HEK293 (cell line): ENCODE data around the gene GABBR2.

Source experiments
- CTCF ChIA-PET: fragments of 350-600 bp; formaldehyde crosslinking; extraction: SDS; loops from one replicate; lab custom pipeline; 2021; ENCODE audit warnings: antibody characterized with exemption; lab: Yijun Ruan, JAX
- POLR2A ChIA-PET: fragments of 300-600 bp; formaldehyde crosslinking; extraction: SDS; loops from one replicate; lab custom pipeline; 2020; ENCODE audit warnings: antibody characterized with exemption, inconsistent platforms; lab: Yijun Ruan, JAX
- H3K27ac ChIP-seq: fragments of 200-500 bp; sonication (Bioruptor generic); 2 replicates; pipeline ENCODE4 v1.5.1; 2014; ENCODE audit warnings: low read depth, low read length, control low read depth, inconsistent platforms; ENCODE audit errors: extremely low read depth
- H3K36me3 ChIP-seq, 2 experiments: fragments of 200-500 bp in 1 of 2; sonication (Bioruptor generic) in 1 of 2; 1 replicate in 1 of 2; 2 replicates in 1 of 2; pipeline ENCODE4 v1.5.1; 2014 to 2017; ENCODE audit warnings: inconsistent platforms in 2 of 2, low read length in 2 of 2; ENCODE audit not compliant: control insufficient read depth in 2 of 2, insufficient read depth in 1 of 2
- H3K4me1 ChIP-seq: fragments of 200-500 bp; sonication (Bioruptor generic); 2 replicates; pipeline ENCODE4 v1.5.1; 2014; ENCODE audit warnings: mild to moderate bottlenecking, low read length, inconsistent platforms; ENCODE audit not compliant: control insufficient read depth, insufficient read depth
- H3K4me3 ChIP-seq: 2 replicates; pipeline ENCODE4 v1.5.1; 2011; ENCODE audit warnings: low read depth, mild to moderate bottlenecking, control low read depth, low read length, moderate library complexity
- H3K9me3 ChIP-seq: fragments of 200-500 bp; sonication (Bioruptor generic); 2 replicates; pipeline ENCODE4 v1.5.1; 2014; ENCODE audit warnings: low read depth, low read length, inconsistent platforms; ENCODE audit not compliant: control insufficient read depth, insufficient read depth
- GFI1B ChIP-seq: fragments of 450-650 bp; formaldehyde crosslinking; IDR thresholded peaks from 2 replicates; pipeline ENCODE4 v1.5.1; 2016; ENCODE audit warnings: missing biosample characterization, missing genetic modification characterization
- KLF7 ChIP-seq: fragments of 450-650 bp; formaldehyde crosslinking; IDR thresholded peaks from 2 replicates; pipeline ENCODE4 v1.5.1; 2016; ENCODE audit warnings: missing biosample characterization, missing genetic modification characterization, borderline replicate concordance
- KLF8 ChIP-seq: fragments of 450-650 bp; formaldehyde crosslinking; IDR thresholded peaks from 2 replicates; pipeline ENCODE4 v1.5.1; 2016; ENCODE audit warnings: missing biosample characterization, missing genetic modification characterization
- PRDM6 ChIP-seq: fragments of 450-650 bp; formaldehyde crosslinking; IDR thresholded peaks from 2 replicates; pipeline ENCODE4 v1.5.1; 2017; ENCODE audit warnings: missing biosample characterization, missing genetic modification characterization
- ZBTB21 ChIP-seq: fragments of 450-650 bp; formaldehyde crosslinking; IDR thresholded peaks from 2 replicates; pipeline ENCODE4 v1.5.1; 2017; ENCODE audit warnings: missing biosample characterization, missing genetic modification characterization
- ZBTB6 ChIP-seq: fragments of 450-650 bp; formaldehyde crosslinking; IDR thresholded peaks from 2 replicates; pipeline ENCODE4 v1.5.1; 2017; ENCODE audit warnings: missing biosample characterization, missing genetic modification characterization
- ZEB2 ChIP-seq: fragments of 450-650 bp; formaldehyde crosslinking; IDR thresholded peaks from 2 replicates; pipeline ENCODE4 v1.5.1; 2016; ENCODE audit warnings: missing biosample characterization, missing genetic modification characterization
- ZIC2 ChIP-seq: fragments of 450-650 bp; formaldehyde crosslinking; IDR thresholded peaks from 2 replicates; pipeline ENCODE4 v1.5.1; 2016; ENCODE audit warnings: missing biosample characterization, missing genetic modification characterization
- ZNF112 ChIP-seq: fragments of 450-650 bp; formaldehyde crosslinking; IDR thresholded peaks from 2 replicates; pipeline ENCODE4 v1.5.0; 2017; ENCODE audit warnings: missing biosample characterization, missing genetic modification characterization
- ZNF132 ChIP-seq: fragments of 450-650 bp; formaldehyde crosslinking; IDR thresholded peaks from 2 replicates; pipeline ENCODE4 v1.5.1; 2017; ENCODE audit warnings: missing biosample characterization, missing genetic modification characterization, borderline replicate concordance
- ZNF140 ChIP-seq: fragments of 450-650 bp; formaldehyde crosslinking; IDR thresholded peaks from 2 replicates; pipeline ENCODE4 v1.5.1; 2016; ENCODE audit warnings: missing biosample characterization, missing genetic modification characterization
- ZNF157 ChIP-seq: fragments of 450-650 bp; formaldehyde crosslinking; IDR thresholded peaks from 2 replicates; pipeline ENCODE4 v1.5.1; 2016; ENCODE audit warnings: missing biosample characterization, missing genetic modification characterization
- ZNF311 ChIP-seq: fragments of 450-650 bp; formaldehyde crosslinking; IDR thresholded peaks from 2 replicates; pipeline ENCODE4 v1.5.1; 2017; ENCODE audit warnings: missing biosample characterization, missing genetic modification characterization, borderline replicate concordance
- ZNF350 ChIP-seq: fragments of 450-650 bp; formaldehyde crosslinking; IDR thresholded peaks from 2 replicates; pipeline ENCODE4 v1.5.0; 2017; ENCODE audit warnings: missing biosample characterization, mild to moderate bottlenecking, missing genetic modification characterization
- ZNF37A ChIP-seq: fragments of 450-650 bp; IDR thresholded peaks from 2 replicates; pipeline ENCODE4 v1.5.1; 2018; ENCODE audit warnings: missing biosample characterization, missing genetic modification characterization
- ZNF423 ChIP-seq: fragments of 450-650 bp; formaldehyde crosslinking; IDR thresholded peaks from 2 replicates; pipeline ENCODE4 v1.5.1; 2016; ENCODE audit warnings: missing biosample characterization, missing genetic modification characterization
- ZNF449 ChIP-seq: fragments of 450-650 bp; formaldehyde crosslinking; IDR thresholded peaks from 2 replicates; pipeline ENCODE4 v1.5.1; 2017; ENCODE audit warnings: missing biosample characterization, mild to moderate bottlenecking, missing genetic modification characterization, moderate library complexity
- ZNF555 ChIP-seq: fragments of 450-650 bp; formaldehyde crosslinking; conservative IDR thresholded peaks from 2 replicates; pipeline ENCODE4 v1.5.1; 2017; ENCODE audit warnings: missing biosample characterization, mild to moderate bottlenecking, missing genetic modification characterization, inconsistent platforms
- ZNF610 ChIP-seq: fragments of 450-650 bp; formaldehyde crosslinking; IDR thresholded peaks from 2 replicates; pipeline ENCODE4 v1.5.1; 2016; ENCODE audit warnings: missing biosample characterization, missing genetic modification characterization, borderline replicate concordance
- ZNF626 ChIP-seq: fragments of 450-650 bp; sonication (Bioruptor Pico); formaldehyde crosslinking; IDR thresholded peaks from 2 replicates; pipeline ENCODE4 v1.5.1; 2018; ENCODE audit warnings: missing biosample characterization, missing genetic modification characterization, inconsistent platforms
- ZNF664 ChIP-seq: fragments of 450-650 bp; formaldehyde crosslinking; IDR thresholded peaks from 2 replicates; pipeline ENCODE4 v1.5.1; 2016; ENCODE audit warnings: missing biosample characterization, missing genetic modification characterization
- ZNF777 ChIP-seq: fragments of 450-650 bp; formaldehyde crosslinking; IDR thresholded peaks from 2 replicates; pipeline ENCODE4 v1.5.1; 2017; ENCODE audit warnings: missing biosample characterization, missing genetic modification characterization, borderline replicate concordance
- ZNF792 ChIP-seq: fragments of 450-650 bp; formaldehyde crosslinking; IDR thresholded peaks from 2 replicates; pipeline ENCODE4 v1.5.1; 2016; ENCODE audit warnings: missing biosample characterization, missing genetic modification characterization

Gene GABBR2

GRCh38 chr9:98328770-98329169 lies 380.0 kb downstream of the GABBR2 start (continued):
- TF ChIP-seq ZNF555 (tag by site-specific recombination) (no peak), KLF8 (tag by site-specific recombination) (no peak), ZNF311 (tag by site-specific recombination) (no peak), ZNF132 (tag by site-specific recombination) (no peak), ZNF350 (tag by site-specific recombination) (no peak)
- TF ChIP-seq, all 188 proteins: peak for 0

GRCh38 chr9:98328141-98328540 lies 380.6 kb downstream of the GABBR2 start:
- CTCF ChIA-PET = no interaction called here
- POLR2A ChIA-PET = no interaction called here

GRCh38 chr9:98327249-98327561 lies 381.5 kb downstream of the GABBR2 start:
- no peak for TF ChIP-seq ZNF777 (tag by site-specific recombination)
- TF ChIP-seq ZNF610 (tag by site-specific recombination) = no peak
- no peak for TF ChIP-seq ZBTB6 (tag by site-specific recombination)
- no peak for TF ChIP-seq ZIC2
- TF ChIP-seq ZNF157 (tag by site-specific recombination) = no peak
- no peak for TF ChIP-seq PRDM6 (tag by site-specific recombination)
- TF ChIP-seq ZNF664 (tag by site-specific recombination) = no peak
- no peak for TF ChIP-seq ZEB2 (tag by site-specific recombination)
- no peak for TF ChIP-seq ZNF37A
- Histone ChIP-seq H3K4me1 (no peaks in the 10 kb centered on the region), H3K4me3 (no peak overlapping the region), H3K9me3 (no peaks in the 10 kb centered on the region), H3K27ac (no peak overlapping the region), H3K36me3 (no peaks in the 10 kb centered on the region)
- CTCF ChIA-PET = interaction anchor here (0.6 kb wide), 1 partner anchor 449 kb away, joined by 6 read pairs; no protein-coding TSS in a partner anchor
- POLR2A ChIA-PET = no interaction called here

More at GRCh38 chr9:98328141-98328540, 380.6 kb downstream of the GABBR2 start:
- TF ChIP-seq ZNF350 (tag by site-specific recombination) (no peak), ZNF449 (tag by site-specific recombination) (no peak), ZNF112 (tag by site-specific recombination) (no peak), KLF7 (tag by site-specific recombination) (no peak), ZNF140 (tag by site-specific recombination) (no peak), ZNF626 (tag by site-specific recombination) (no peak), ZNF423 (no peak), ZBTB6 (tag by site-specific recombination) (no peak), ZBTB21 (tag by site-specific recombination) (no peak), GFI1B (tag by site-specific recombination) (no peak), ZNF792 (no peak)
- TF ChIP-seq, all 188 proteins: peak for 0
- H3K27ac ChIP-seq = no peak overlapping the region
- no peak overlapping the region for H3K4me3 ChIP-seq
- H3K9me3 ChIP-seq = no peaks in the 10 kb centered on the region
- no peaks in the 10 kb centered on the region for H3K36me3 ChIP-seq
- H3K4me1 ChIP-seq = no peaks in the 10 kb centered on the region
